ENCODE results near the gene RAET1E. TPM values are rescaled to one million over a fixed set of nuclear protein-coding genes. Genes with fewer than 3 reads are reported as not detected.
"Not testable (repeated sequence)": the region's sequence is repeated elsewhere in the genome, so short reads cannot be mapped to it uniquely, and the experiment has no call there.

Gene RAET1E
- total RNA-seq, 1 experiment from 2014 or later = 1.6 TPM

DNA sequence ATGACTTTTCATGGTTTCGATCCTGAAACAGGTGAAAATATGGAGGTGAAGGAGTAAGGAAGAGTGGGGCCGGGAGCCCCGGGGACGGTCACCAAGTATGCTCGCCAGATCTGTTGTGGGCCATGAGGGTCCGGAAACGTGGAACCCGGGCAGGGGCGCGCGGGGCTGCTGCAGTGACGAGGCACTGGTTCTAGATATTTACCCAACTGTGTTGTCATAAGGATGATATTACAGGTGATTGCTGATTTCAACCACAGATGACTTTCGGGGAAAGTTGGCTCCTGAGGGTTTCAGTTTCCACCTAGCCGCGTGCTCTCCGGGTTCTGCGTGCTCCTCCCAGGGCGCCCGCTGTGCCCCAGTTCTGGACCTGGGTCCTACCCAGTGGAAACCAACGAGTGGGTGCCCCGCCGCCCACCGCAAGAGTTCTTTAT lies 12.8 kb upstream of the RAET1E start:
- no peak for DNase-seq (ENCODE audit: low read depth)

DNA sequence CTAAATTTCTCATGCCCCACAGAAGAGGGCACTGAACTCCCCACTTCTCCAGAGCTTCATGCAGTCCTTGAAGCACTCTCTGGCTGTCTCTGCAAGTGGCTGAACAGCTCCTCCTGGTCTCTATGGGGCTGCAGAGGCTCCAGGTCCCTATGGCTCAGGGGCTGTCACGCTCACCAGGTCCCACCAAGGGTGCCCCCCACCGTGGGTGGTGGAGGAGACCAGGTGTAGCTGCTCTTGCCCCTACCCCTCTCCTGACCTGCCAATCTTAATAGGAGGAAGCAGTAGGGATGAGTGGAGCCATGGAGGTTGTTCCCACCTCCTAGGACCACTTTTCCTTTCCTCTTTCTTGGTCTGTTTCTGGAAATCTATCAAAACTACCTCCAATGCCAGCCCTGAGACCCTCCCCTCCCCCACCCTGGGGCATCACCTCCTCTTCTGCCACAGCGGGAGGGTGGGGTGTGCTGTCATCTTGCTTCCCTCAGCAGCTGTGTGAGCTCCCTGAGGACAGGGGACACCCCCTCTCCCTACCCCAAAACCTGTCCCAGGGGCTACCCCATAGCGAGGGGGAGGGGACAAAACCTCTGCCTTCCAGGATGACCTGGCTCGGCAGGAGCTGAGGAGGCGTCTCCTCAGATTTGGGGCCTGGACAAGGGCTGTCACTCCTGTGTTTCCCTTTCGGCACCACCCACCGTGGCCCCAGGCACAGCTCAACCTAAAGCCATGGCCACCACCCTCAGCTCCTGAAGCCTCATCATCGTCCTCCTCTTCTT lies 12.0 kb upstream of the RAET1E start:
- no peak for DNase-seq (ENCODE audit: low read depth)

DNA sequence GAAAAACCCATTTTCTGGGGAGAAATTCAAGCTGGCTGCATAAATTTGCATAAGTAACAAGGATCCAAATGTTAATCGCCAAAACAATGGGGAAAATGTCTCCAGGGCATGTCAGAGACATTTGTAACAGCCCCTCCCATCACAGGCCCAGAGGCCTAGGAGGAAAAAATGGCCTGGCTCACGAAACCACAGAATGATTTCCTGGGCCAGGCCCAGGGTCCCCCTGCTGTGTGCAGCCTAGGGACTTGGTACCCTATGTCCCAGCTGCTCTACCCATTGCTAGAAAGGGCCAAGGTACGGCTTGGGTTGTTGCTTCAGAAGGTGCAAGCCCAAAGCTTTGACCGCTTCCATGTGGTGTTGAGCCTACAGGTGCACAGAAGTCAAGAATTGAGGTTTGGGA lies 10.6 kb upstream of the RAET1E start:
- DNase-seq (ENCODE audit: low read depth) = not testable (repeated sequence)

DNA sequence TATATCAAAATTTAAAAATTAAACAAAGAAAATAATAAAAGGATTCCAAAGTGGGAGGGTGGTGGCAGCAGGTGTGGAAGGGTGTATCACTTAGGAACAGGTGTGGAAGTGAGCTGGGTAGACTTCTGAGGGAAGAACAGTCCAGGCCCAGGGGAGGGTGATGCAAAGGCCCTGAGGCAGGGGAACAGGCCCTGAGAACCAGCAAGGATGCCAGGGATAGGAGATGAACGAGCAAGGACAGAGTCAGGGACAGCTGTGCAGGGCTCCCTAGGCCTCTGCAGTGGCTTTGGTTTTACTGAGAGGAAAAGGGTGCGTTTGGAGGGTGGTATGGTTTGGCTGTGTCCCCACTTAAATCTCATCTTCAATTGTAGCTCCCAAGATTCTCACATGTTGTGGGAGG lies 9.4 kb upstream of the RAET1E start:
- DNase-seq (ENCODE audit: low read depth) = no peak

DNA sequence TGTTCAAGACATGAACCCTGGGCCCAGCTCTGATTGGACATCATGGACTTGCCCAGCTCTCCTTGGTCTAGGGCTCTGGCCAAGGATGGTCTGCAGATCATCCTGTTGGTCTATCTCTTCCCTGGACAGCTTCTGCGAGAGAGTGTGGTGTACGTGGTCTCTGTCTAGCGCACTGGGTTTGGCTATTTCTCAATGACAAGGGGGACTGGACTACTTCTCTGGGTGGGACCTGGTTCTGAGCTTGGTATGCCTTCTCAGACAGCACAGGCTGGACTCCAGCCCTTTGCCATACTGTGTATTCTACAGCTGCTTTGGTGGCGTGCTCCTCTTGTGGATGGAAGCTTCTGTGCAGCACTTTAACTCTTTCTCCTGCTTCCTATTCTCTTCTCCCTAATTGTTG lies 8.5 kb upstream of the RAET1E start:
- no peak for DNase-seq (ENCODE audit: low read depth)

DNA sequence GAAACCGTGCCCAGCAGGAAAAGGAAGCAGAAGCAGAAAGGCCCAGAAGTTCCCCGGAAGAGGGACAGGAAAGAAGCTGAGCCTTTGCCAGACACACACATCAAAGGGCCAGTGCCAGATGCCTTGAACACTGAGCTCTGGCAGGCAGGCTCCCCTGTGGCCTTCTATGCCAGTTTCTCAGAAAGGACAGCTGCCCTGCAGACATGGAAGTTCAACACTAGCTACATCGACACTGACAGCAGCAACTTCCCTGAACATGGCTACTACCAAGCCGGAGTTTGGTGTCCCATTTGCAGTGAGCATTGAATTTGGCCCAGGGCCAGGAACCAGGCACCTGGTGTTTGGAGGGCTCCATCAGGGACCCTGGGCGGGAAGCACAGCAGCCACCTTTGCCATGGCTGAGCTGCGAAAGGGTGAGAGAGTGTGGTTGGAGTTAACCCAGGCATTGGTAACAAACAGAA lies 8.0 kb upstream of the RAET1E start:
- DNase-seq (ENCODE audit: low read depth) = no peak

DNA sequence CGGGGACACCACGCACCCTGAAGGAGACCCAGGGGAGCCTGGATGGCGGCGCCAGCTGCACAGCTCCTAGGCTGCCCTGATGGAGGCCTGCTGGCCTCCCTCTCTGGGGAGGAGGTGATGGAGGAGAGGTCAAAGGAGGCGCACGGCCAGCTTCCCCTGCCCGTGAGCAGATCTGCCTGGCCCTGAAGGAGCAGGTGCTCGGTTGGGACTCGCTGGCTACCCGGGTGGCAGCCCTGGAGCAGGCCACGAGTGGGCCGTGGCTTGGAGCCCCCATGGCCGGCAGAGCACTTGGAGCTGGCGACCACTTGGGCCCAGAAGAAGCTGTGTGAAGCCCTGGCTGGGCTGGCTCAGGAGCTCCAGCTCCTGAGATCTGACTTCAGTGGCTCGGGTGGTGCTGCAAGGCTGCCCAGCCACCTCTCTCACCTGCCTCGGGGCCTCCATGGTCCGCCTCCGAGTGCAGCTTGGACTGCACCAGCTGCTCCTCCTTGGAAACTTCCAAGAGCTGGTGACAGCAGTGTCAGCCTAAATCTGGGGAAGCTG lies 7.5 kb upstream of the RAET1E start:
- no peak for DNase-seq (ENCODE audit: low read depth)

DNA sequence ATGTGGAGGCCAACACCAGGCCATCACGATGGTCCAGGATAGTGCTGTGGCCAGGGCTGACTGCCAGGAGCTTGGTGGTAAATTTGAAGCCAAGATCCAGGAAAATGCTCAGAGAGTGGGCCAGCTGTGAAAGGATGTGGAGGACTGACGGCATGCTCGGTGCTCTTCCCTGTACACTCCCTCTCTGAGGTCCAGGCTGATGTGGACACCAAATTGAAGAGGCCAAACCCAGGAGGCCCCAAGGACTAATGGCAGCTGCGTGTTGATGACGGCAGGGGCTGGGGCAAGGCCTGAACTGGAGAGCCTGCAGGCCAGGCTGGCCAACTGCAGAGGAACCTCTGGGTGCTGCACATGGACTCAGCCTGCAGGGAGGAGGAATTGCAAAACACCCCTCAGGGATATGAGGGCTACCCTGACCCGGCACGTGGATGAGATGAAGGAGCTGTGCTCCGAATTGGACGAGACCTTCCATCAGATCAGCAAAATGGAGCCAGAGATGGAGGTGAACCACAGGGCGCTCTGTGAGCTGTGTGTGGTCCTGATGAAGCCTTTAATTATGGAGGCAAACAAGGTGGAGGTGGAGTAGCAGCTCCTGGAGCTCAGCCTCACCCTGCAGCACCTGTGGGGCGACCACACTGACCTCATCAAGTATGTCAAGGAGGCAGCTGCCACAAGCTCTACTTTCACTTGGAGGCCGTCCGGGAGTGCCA lies 6.9 kb upstream of the RAET1E start:
- no peak for DNase-seq (ENCODE audit: low read depth)

DNA sequence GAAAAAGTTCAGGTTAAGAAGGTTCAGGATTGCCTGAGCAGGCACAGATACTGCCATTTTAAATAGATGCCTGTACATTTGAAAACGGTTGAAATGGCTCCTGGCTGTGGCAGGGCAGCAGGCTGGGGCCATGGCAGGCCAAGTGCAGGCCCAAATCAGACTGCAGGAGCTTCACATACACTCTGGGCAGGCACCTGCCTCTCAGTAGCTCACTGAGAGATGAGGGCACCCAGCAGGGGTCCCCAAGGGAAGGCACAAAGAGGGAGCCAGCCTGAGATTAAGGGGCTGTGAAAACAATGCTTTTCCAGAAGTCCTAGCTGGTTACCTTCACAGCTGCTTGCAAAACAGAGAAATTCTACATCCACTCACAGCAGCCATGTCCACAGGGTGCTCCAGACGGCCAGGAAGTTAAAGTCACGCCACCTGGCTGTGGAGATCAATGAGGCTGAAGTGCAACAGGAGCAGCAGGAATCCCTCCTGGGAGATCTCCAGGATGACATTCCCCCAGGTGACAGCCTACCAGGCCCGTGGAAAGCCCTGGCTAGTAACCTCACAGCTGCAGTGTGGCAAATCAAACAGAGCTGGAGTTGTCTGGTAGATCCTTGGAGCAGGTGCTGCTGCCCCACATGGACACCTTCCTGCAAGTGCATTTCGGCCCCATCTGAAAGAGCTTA lies 6.2 kb upstream of the RAET1E start:
- DNase-seq (ENCODE audit: low read depth) = no peak

DNA sequence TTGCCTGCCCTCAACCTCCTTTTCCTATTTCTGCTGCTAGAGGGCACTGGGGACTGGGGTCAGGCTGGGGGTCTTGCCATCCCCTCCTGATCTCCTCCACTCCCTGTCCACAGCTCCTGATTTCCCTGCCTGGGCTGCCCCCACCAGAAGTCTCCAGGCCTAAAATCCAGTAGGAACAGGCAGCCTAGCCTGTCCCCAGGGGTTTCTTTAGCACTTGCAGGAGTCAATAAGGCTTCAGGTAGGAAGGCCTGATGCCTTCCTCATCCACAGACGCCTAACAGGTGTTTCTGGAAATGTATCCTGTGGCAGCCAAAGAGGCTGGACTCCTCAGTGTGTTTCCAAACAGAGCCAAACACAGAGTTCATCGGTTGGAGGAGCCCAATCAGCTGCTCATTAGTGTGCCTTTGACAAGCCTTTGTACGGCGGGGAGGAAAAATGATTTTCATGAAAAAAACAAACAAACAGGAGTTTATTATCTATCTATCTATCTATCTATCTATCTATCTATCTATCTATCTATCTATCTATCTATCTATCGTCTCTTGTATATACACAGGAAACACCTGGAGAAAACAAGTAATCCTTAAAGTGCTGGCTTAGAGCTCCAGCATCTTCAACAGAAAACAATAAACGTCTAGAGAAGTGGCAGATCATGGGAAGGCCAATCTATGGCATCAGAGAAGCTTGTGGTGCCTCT lies 3.7 kb upstream of the RAET1E start:
- no peak for DNase-seq (ENCODE audit: low read depth)

DNA sequence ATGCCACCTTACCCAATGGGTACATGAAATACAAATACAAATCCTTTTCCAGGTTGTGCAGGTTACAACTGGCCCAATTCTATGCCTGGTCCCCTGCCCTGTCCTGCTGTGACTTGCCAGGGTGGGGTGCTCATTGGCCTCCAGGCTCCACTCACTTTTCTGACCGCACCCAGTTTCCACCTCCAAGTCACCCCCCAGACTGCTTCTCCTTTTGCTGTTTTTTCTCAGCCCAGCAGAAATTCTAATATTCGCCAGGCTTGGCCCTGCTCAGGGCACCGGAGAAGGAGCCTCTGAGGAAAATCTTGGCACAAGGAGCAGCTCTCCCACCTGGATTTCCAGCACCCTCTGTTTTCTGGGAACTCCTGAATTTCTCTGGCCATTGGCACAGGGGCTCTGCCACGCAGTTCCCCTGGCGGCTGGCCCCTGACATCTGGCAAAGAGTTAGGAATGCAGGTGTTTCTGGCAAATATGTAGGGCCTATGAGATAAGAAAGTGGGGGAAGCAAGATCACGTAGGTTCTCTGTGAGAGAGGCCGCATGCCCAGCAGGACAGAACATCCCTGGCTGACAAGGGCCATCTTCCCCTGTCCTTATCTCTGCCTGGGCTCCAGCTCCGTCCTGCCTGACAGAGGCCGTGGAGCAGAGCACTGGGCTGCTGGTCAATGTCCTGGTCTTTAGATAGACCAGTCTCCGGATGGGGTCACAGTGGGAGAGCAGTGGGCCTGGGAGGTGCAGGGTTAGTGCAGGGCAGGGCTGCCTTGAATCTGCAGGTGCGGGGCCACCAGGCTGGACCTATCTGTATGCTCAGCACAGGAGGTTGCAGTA lies 2.9 kb upstream of the RAET1E start:
- DNase-seq (ENCODE audit: low read depth) = no peak

DNA sequence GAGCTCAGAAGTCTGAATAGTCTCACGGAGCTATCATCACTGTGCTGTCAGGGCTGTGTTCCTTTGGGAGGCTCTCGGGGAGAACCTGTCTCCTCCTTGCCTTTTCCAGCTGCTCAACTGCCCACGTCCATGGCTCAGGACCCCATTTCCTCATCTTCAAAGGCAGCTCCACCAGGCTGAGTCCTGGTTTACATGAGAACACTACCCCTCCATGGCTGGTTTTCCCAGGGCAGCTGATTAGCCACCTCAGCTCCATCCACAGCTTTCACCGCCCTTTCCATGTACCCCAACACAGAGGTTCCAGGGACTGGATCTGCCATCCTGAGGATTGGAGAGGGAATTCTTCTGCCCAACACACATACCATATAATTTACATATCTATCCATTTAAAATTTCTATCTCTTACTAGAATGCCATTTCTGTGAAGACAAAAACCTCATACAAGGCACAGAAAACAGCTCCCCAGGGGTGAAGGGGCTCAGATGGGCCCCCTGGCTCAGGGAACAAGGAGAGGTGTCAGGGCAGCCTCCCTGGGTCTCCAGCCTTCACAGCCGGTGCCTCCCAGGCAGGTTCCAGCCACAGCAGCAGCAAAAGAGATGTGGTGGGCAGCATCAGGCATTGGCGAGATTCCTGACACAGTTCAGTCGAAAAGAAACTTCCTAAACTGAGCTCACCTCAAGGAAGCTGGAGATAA lies 2.2 kb upstream of the RAET1E start:
- DNase-seq (ENCODE audit: low read depth) = no peak

DNA sequence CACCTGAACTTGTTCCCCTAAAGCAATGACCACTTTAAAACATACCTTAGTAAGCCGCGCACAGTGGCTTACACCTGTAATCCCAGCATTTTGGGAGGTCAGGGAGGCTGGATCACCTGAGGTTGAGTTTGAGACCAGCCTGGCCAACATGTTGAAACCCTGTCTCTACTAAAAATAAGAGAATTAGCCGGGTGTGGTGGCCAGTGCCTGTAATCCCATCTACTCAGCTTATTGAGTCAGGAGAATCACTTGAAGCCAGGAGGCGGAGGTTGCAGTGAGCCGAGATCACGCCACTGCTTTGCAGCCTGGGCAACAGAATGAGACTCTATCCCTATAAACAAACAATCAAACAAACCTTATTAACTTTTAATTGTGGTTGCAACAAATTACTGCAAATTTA lies 1.6 kb upstream of the RAET1E start:
- DNase-seq (ENCODE audit: low read depth) = no peak

DNA sequence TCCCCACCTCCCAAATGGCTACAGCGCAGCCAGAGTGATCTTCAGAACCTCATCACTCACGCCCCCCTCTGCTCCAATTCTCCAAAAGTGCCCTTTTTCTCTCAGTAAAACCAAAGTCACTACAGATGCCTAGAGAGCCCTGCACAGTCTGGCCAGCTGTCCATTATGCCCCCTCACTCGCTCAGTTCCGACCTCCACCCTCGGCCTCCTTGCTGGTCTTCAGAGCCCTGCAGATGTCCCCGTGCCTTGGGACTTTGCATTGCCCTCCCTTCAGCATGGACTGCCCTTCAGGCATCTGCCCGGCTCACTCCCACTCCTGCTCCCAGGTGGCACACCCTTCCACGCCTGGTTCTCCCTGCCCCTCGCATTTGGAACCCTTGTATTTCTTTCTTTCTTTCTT lies 1.1 kb upstream of the RAET1E start:
- DNase-seq (ENCODE audit: low read depth) = no peak

DNA sequence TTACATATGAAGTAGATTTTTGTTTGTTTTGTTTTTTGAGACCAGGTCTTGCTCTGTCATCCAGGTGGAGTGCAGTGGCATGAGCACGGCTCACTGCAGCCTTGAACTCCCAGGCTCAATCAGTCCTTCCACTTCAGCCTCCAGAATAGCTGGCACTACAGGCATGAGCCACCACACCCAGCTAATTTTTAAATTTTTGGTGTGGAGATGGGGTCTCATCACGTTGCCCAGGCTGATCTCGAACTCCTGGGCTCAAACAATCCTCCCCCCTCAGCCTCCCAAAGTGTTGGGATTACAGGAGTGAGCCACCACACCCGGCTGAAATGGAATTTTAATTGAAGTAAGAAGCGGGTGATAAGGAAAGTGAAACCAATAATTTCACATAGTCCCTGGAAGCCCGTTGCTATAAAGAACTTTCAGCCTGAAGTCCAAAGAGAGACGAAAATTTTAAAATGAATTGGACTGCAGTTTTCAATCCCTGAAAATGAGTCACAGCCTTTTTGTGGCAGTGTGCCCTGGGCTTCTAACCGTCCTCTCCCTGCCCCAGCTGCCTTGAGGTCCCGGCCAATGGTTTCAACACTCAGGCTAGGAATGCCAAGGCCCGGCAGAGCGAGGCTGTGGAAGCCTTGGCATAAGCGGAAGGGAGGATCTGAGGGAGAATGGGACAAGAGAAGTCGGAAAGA lies 757 bp downstream of the RAET1E start:
- peak; percentile 96 for DNase-seq (ENCODE audit: low read depth)

DNA sequence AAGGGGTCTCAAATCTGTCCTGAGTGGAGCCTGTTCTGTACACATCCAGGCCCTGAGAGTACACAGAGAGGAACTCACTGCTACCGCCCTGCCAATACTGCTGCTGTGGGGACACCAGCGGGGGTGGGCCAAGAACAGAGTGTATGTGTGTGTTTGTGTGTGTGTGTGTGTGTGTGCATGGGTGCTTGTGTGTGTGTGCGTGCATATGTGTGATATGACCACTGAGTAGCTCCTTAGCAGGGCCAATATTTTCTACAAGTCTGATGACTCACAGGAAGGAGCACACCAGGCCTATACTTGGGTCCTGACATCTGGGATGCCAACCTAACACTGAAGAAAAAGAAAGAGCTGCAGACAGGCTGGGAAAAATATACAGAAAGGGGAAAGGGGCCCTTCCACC lies 1.4 kb downstream of the RAET1E start:
- peak; percentile 89 for DNase-seq (ENCODE audit: low read depth)

DNA sequence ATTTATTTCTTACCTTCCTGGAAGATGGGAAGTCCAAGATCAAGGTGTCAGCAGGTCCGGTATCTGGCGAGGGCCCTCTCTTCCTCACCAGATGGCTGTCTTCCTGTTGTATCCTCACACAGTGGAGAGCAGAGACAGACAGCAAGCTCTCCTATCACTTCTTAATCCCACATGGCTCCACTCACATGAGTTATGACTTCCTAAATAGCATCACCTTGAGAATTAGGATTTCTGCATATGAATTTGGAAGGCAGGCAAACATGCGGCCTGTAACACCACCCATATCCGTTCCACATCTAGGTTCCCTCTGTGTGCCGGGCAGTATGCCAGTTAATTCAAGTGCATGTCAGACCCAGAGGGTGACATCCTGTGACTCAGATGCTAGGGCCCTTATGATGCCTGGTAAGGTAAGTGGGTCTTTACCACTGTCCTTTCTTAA lies 2.1 kb downstream of the RAET1E start:
- peak; percentile 97 for DNase-seq (ENCODE audit: low read depth)

DNA sequence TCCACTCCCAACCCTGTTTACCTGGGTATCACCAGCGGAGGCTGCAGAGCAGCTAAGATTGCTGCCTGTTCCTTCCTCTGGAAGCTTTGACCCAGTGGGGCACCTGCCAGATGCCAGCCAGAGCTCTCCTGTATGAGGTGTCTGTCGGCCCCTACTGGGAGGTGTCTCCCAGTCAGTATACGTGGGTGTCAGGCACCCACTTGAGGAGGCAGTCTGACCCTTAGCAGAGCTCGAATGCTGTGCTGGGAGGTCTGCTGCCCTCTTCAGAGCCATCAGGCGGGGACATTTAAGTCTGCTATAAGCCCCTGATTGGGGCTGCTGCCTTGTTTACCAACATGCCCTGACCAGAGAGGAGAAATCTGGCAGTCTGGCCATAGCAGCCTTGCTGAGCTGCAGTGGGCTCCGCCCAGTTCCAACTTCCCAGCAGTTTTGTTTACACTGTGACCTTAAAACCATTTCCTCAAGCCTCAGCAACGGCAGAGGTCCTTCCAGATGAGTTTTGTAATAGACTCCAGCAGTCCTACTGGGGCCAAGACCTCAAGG lies 2.8 kb downstream of the RAET1E start:
- peak; percentile 85 for DNase-seq (ENCODE audit: low read depth)

DNA sequence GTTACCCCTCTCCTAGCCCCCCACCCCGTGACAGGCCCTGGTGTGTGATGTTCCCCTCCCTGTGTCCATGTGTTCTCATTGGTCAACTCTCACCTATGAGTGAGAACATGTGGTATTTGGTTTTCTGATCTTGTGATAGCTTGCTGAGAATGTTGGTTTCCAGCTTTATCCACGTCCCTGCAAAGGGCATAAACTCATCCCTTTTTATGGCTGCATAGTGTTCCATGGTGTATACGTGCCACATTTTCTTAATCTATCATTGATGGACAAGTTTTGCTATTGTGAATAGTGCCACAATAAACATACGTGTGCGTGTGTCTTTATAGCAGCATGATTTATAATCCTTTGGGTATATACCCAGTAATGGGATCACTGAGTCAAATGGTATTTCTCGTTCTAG lies 6.0 kb downstream of the RAET1E start:
- DNase-seq (ENCODE audit: low read depth) = not testable (repeated sequence)
